Stomach (tissue), 9 donors: ENCODE data around the gene PNPLA2. TPM values are rescaled to one million over a fixed set of nuclear protein-coding genes. Genes with fewer than 3 reads are reported as not detected.

Experiments used
- DNase-seq, 2 donors: peaks; one replicate each; pipeline versions ENCODE4 v3.0.0 to v3.0.0-alpha.2; 2013 to 2019
- H3K27ac ChIP-seq, 5 donors: fragments of 200-600 bp in 4 of 5; sonication (generic) in 4 of 5; one replicate each; pipeline ENCODE4 v1.5.1; 2013 to 2019; ENCODE audit warnings: mild to moderate bottlenecking in 1 of 5, moderate library complexity in 1 of 5
- H3K27me3 ChIP-seq, 3 donors: fragments of 200-600 bp; sonication (generic); one replicate each; pipeline ENCODE4 v1.5.1; 2017 to 2019; ENCODE audit warnings: mixed run types in 1 of 3
- H3K36me3 ChIP-seq, 4 donors: fragments of 200-600 bp; sonication (generic); 1 replicate in 3 of 4; 2 replicates in 1 of 4; pipeline ENCODE4 v1.5.1; 2016 to 2019
- H3K4me1 ChIP-seq, 4 donors: fragments of 200-600 bp; sonication (generic); one replicate each; pipeline ENCODE4 v1.5.1; 2016 to 2019
- H3K4me3 ChIP-seq, 4 donors: fragments of 200-600 bp; sonication (generic) in 3 of 4; one replicate each; pipeline ENCODE4 v1.5.1; 2016 to 2019; ENCODE audit warnings: mild to moderate bottlenecking in 1 of 4
- H3K9me3 ChIP-seq, 4 donors: fragments of 200-600 bp; sonication (generic); one replicate each; pipeline ENCODE4 v1.5.1; 2016 to 2019
- EP300 ChIP-seq: sonication (generic); formaldehyde crosslinking; IDR thresholded peaks from one replicate; pipeline ENCODE4 v1.6.1; 2017; ENCODE audit warnings: antibody characterized with exemption
- POLR2A ChIP-seq, 4 donors: fragments of 450-650 bp; IDR thresholded peaks; one replicate each; pipeline ENCODE4 v1.6.1; 2016; ENCODE audit warnings: antibody characterized with exemption in 4 of 4, control low read depth in 2 of 4, mild to moderate bottlenecking in 1 of 4, moderate library complexity in 1 of 4
- POLR2AphosphoS5 ChIP-seq, 3 donors: sonication (generic); formaldehyde crosslinking; IDR thresholded peaks; one replicate each; pipeline ENCODE4 v1.6.1; 2016; ENCODE audit warnings: antibody characterized with exemption in 3 of 3
- whole genome bisulfite sequencing, 5 donors: extraction: QIAGEN DNeasy Blood & Tissue Kit in 3 of 5; methylation state at CpG; one replicate each; pipeline versions ENCODE4 v1.1.5 to v1.1.7; 2013 to 2018; 5-methylcytosine and 5-hydroxymethylcytosine counted together
- intact Hi-C: fragments of 100-400 bp; cut with DNase I; formaldehyde crosslinking; loops from one replicate; pipeline ENCODE4 v1.15.1; 2023; ENCODE audit warnings: low total_unique reads
- polyA plus RNA-seq, 3 donors: library from polyadenylated mRNA; stranded (reverse); fragments of 200-250 nt; gene quantifications; one replicate each; pipeline ENCODE4 v1.2.3, GENCODE V29; 2013
- total RNA-seq, 5 donors: library from RNA; depleted of rRNA; stranded (reverse); fragments of >200 nt; gene quantifications; one replicate each; pipeline versions ENCODE4 v1.1.0 to v1.2.3, GENCODE V29; 2014 to 2016
- TF ChIP-seq, protein P1 (sequence below), 7 experiments: fragments of 450-650 bp in 4 of 7; fragments of 200-600 bp in 3 of 7; sonication (generic) in 3 of 7; IDR thresholded peaks; one replicate each; pipeline ENCODE4 v1.5.1; 2016 to 2019; ENCODE audit warnings: antibody characterized with exemption in 7 of 7, control low read depth in 2 of 7, mild to moderate bottlenecking in 1 of 7
- donor health status: healthy with polysubstance abuse.
- donor health status: Bipolar disorder and iron deficiency.
- donor health status: healthy.

PNPLA2 gene
- total and polyA plus RNA-seq, 8 donors: 33.4 to 385 (median 82.9) TPM

DNA sequence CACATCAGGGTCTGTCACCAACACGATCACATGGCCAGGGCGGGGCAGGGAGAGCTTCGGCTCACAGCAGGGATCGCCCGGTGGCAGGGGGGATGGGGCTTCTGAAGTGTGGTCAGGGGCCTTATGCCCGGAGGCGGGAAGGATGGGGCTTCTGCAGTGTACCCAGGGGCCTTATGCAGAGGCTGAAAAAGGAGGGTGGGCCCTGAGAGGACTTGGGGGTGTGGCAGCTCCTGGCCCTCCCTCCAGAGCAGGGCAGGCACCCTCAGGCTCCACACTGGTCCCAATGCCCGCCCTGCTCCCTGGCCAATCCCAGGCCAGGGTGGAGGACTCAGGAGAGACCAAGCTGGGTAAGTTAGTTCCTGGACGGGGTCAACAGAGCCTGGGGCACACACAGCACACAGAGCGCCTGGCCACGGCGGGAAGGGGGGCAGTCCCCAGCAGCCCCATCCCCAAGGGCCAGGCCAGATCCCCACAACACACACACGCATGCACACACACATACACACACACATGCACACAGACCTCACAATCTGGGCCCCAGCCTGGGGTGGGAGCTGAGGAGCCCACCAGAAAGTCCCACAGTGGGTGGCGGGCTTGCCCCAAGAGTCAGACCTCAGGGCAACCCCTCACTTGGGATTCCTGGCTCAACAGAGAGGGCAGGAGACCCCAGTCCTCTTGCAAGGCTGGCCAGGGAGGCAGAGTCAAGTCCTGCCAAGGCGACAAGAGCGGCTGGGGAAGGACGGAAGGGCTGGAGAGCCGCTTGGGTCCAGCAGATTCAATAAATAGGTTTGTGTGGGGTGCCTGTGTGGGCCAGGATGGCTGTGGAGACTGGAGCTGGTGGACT lies 27.8 kb upstream of the PNPLA2 start:
- H3K4me3 ChIP-seq: no peak overlapping the region
- H3K27ac ChIP-seq: no peak overlapping the region
- TF ChIP-seq POLR2A (IDR thresholded peaks at IDR 0.05): no peak
- no peak for TF ChIP-seq POLR2AphosphoS5 (IDR thresholded peaks at IDR 0.05)
- no peak for TF ChIP-seq EP300
- TF ChIP-seq, protein P1, sequence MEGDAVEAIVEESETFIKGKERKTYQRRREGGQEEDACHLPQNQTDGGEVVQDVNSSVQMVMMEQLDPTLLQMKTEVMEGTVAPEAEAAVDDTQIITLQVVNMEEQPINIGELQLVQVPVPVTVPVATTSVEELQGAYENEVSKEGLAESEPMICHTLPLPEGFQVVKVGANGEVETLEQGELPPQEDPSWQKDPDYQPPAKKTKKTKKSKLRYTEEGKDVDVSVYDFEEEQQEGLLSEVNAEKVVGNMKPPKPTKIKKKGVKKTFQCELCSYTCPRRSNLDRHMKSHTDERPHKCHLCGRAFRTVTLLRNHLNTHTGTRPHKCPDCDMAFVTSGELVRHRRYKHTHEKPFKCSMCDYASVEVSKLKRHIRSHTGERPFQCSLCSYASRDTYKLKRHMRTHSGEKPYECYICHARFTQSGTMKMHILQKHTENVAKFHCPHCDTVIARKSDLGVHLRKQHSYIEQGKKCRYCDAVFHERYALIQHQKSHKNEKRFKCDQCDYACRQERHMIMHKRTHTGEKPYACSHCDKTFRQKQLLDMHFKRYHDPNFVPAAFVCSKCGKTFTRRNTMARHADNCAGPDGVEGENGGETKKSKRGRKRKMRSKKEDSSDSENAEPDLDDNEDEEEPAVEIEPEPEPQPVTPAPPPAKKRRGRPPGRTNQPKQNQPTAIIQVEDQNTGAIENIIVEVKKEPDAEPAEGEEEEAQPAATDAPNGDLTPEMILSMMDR (IDR thresholded peaks at IDR 0.05): no peak
- H3K4me1 ChIP-seq: peaks cover 20 to 37% (median 24%) of the 10 kb centered on the region in 4 donors
- peak in 1 of 2 donors; percentile 61 for DNase-seq
- 50 to 66% (median 62%) methylated on average over 12 to 18 of the region's 18 CpGs for WGBS, 5 donors
- peaks cover 15 to 38% (median 29%) of the 10 kb centered on the region in 4 donors for H3K36me3 ChIP-seq
- intact Hi-C loops: no loop called here
- peaks cover 5 to 44% (median 23%) of the 10 kb centered on the region in 3 donors for H3K27me3 ChIP-seq
- H3K9me3 ChIP-seq: no peaks in the 10 kb centered on the region

DNA sequence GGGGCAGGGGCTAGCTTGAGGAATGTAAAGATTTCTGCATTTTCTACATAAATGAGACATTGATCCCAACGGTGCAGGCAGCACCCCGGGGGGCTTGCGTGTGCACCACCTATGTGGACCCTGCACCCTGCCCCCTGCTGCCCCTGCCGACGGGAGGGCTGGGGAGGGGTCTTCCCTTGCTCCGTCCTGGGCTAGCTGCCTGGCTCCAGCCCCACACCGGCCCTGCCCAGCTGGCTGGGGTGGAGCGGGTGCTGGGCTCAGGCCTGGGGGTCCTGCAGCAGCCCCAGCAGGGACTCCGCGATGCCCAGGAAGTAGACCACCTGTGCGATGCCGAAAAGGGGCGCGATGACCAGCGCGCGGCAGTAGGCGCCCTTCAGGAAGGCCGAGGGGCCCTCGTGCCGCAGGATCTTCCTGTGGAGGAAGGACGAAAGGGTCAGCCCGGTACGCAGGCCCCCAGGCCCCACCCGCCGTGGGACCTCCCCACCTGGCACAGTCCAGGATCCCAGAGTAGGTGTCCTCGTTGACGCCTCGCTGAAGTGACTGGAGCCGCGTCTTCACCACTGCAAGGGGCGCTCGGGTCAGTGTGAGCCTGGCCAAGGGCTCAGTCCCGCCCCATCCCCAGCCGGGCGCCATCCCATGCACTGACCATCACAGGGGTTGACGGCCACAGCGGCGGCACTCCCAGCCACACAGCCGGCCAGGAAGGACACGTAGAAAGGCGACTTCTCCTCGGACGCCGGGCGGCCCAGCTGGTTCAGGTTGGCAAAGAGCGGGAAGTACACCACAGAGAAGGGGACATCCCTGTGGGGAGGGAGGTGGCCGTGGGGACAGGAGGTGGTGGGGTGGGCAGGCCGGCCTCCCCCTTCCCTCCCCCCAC lies 26.8 kb upstream of the PNPLA2 start:
- intact Hi-C loops: no loop called here
- no peak overlapping the region for H3K27ac ChIP-seq
- 91 to 96% (median 94%) methylated on average over 26 to 49 of the region's 49 CpGs for WGBS, 5 donors
- no peaks in the 10 kb centered on the region for H3K9me3 ChIP-seq
- H3K4me3 ChIP-seq: no peak overlapping the region
- H3K36me3 ChIP-seq: peaks cover 15 to 38% (median 29%) of the 10 kb centered on the region in 4 donors
- TF ChIP-seq, protein P1 (IDR thresholded peaks at IDR 0.05): no peak
- TF ChIP-seq POLR2A (IDR thresholded peaks at IDR 0.05) (no peak), EP300 (no peak), POLR2AphosphoS5 (IDR thresholded peaks at IDR 0.05) (no peak)
- peaks cover 5 to 44% (median 23%) of the 10 kb centered on the region in 3 donors for H3K27me3 ChIP-seq
- H3K4me1 ChIP-seq: peaks cover 28 to 47% (median 32%) of the 10 kb centered on the region in 4 donors
- no peak for DNase-seq

DNA sequence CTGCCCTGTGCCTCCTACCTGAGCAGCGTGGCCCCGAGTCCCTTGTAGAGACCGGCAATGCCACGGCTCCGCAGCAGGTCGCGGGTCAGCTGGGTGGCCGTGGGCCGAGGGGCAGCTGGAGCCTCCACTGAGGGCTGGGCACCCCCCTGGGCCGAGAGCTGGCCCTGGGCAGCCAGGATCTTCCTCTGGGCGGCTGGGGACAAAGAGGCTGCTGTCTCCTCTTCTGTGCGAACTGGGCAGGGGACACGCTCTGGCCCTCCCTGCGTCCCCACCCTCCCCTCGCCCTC lies 26.2 kb upstream of the PNPLA2 start:
- TF ChIP-seq POLR2AphosphoS5 (IDR thresholded peaks at IDR 0.05): no peak
- TF ChIP-seq, protein P1 (IDR thresholded peaks at IDR 0.05): no peak
- TF ChIP-seq POLR2A (IDR thresholded peaks at IDR 0.05): no peak
- TF ChIP-seq EP300: no peak
- H3K4me1 ChIP-seq: peaks cover 33 to 53% (median 37%) of the 10 kb centered on the region in 4 donors
- no peak for DNase-seq
- H3K27ac ChIP-seq: no peak overlapping the region
- no peaks in the 10 kb centered on the region for H3K9me3 ChIP-seq
- peaks cover 5 to 39% (median 23%) of the 10 kb centered on the region in 3 donors for H3K27me3 ChIP-seq
- intact Hi-C loops: no loop called here
- H3K4me3 ChIP-seq: no peak overlapping the region
- 94 to 99% (median 94%) methylated on average over 13 to 15 of the region's 15 CpGs for WGBS, 5 donors
- H3K36me3 ChIP-seq: peaks cover 15 to 38% (median 29%) of the 10 kb centered on the region in 4 donors

DNA sequence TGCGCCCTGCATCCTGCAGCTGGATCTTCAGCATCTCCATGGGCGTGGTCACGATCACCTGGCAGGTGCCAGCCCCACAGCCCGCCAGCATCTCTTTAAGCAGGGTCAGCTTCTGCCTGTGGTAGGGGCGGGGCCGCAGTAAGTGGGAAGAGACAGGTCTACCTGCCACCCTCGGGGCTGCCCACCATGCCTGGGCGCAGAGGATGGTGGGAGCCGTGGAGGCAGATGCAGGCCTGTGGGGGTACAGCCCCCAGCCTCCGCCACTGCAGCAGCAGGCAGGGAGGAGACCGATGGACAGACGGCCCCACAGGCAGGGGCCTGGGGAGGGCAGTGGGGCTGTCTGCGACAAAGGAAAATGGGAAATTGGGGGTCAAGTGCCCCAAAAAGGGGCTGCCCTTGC lies 25.8 kb upstream of the PNPLA2 start:
- 89 to 94% (median 92%) methylated on average over 7 to 13 of the region's 13 CpGs for WGBS, 5 donors
- Histone ChIP-seq H3K4me1 (peaks cover 33 to 55% (median 41%) of the 10 kb centered on the region in 4 donors), H3K4me3 (no peak overlapping the region), H3K27me3 (peaks cover 5 to 35% (median 23%) of the 10 kb centered on the region in 3 donors), H3K36me3 (peaks cover 15 to 38% (median 29%) of the 10 kb centered on the region in 4 donors), H3K9me3 (no peaks in the 10 kb centered on the region), H3K27ac (no peak overlapping the region)
- TF ChIP-seq, protein P1 (IDR thresholded peaks at IDR 0.05): no peak
- TF ChIP-seq POLR2A (IDR thresholded peaks at IDR 0.05) (no peak), POLR2AphosphoS5 (IDR thresholded peaks at IDR 0.05) (no peak), EP300 (no peak)
- DNase-seq: no peak
- intact Hi-C loops: no loop called here
